Ammon's horn (tissue), 1 donor: ENCODE results near the gene PRDM9.
A peak's percentile ranks its signal among the peaks of the same experiment; 100 is the strongest.
"Not testable (repeated sequence)": the region's sequence is repeated elsewhere in the genome, so short reads cannot be mapped to it uniquely, and the experiment has no call there.

Experiments
- DNase-seq: peaks from one replicate; pipeline ENCODE4 v3.0.0-alpha.2; 2016; ENCODE audit warnings: low spot score

The PRDM9 gene

DNA sequence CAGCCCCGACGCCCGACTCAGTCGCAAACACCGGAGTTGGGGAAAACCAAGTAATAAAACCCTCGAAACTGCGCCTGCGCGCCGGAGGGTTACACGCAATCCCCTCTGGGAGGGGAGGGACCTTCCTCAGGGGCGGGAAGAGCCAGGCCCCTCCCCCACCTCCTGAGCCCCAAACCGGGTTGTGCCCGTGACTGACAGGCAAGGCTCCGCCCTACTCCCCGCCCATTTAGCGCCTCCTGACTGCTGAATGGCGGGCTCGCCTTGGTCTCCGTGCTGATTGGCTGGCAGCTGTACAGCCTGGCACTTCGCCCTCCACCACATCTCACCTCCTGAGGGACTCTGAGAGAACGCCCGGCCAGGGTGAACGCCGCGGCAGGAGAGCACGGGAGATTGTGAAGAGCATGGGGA is at the start of gene PRDM9:
TSS of gene PRDM9 (plus strand) at position 332 of the 408 bp plus-strand sequence. CDS start 1,425 bp downstream, outside the sequence.
- peak; percentile 11 for DNase-seq

DNA sequence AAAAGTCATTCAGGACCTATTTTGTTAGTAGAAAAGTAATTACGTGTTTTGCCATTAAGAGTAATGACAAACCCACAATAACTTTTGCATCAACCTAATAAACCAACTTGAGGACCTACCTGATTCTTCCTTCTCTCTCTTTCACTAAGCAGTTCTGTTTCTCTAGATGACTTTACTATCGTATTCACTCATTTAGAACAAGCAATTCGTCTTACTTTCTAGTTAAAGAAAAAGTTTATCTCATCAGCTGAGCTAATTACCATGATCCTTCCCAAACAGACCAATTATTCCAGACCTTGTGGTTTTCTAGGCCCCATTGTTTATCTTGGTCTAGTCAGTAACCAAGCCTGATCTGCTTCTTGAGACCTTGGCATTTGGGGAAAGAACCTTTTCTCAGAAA is 49.6 kb upstream of the PRDM9 start:
- no peak for DNase-seq

DNA sequence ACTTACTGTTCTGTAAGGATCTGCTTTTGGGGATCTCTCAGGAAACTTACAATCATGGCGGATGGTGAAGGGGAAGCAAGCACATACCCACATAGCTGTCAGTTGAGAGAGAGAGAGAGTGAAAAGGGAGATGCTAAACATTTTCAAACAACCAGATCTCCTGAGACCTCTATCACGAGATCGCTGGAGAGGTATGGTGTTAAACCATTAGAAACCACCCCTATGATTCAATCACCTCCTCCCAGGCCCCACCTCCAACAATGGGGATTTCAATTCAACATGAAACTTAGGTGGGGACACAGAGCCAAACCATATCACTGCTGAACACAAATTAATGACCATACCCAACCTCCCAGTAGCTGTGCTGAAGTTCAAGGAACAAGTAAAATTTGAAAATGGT is 48.2 kb upstream of the PRDM9 start:
- DNase-seq = no peak

DNA sequence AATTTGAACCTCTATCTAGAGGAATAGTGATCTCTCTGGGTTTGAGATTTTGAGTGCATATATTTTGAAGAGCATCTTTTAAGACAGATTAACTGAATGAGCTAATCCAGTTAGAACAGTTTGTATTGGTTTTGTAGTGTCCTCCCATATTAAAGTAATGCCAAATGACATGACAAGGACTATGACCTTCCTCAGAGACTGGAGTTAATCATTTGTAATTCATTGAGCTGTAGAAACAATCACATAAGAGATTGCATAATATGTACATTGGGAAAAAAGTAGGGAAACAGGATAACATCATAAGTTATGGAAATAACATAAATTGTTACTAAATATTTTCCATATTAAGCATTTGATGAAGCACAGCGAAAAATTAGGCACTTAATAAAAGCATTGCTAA is 45.8 kb upstream of the PRDM9 start:
- DNase-seq = no peak

DNA sequence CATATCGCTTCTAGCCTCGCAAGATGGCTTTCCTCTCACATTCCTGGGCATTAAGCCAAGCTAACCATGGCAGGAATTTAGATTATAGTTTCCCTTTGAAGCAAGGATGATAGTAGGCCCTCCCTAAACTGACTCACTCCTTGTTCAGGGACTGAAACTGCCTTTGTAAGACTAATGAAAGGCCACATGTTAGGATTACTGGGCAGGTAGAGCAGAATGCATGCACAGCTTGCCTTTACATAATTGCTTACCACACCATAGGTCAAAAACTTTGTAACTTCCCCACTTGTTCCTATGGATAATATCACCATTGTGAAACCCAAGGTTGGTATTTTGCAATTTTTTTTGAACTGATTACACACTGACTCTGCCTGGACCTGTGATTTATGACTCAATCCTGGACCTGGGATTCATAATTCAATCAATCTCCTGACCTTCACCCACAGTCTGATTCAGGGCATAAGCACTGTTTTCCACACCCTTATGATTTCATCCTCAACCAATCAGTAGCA is 41.0 kb upstream of the PRDM9 start:
- no peak for DNase-seq

DNA sequence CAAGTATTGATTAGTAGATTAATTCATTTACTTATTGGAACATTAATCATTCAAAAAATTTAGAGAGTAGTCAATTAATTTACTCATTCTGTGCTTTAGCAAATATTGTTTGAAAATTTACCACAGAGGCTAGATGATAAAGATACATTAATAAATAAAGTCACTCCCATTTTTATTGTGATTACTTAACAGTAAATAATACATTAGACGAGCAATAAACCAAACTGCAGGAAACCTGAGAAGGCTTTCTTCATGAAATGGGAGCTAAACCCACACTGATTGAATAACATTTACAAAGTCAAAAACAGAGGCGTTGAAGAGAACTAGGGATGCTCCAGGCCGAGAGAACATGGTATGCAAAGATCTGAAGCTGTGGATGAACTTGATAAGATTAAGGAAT is 38.8 kb upstream of the PRDM9 start:
- no peak for DNase-seq

DNA sequence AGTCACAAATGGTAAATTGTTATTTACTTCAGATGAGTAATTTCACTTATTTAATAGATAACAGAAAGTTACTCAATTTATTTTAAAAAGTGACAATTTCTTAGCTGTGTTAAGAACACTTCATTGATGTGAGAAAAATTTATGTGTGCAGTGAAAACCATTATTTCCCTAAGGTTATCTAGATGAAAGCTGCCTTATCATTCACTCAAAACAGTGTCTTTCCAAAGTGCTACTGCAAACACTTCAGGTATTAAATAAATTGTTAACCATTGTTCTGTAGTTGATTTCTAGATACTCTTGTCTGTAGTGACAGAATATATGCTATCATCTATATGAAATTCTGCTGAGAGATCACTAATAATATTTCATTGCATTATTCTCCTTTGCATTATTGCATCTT is 33.5 kb upstream of the PRDM9 start:
- DNase-seq = no peak

DNA sequence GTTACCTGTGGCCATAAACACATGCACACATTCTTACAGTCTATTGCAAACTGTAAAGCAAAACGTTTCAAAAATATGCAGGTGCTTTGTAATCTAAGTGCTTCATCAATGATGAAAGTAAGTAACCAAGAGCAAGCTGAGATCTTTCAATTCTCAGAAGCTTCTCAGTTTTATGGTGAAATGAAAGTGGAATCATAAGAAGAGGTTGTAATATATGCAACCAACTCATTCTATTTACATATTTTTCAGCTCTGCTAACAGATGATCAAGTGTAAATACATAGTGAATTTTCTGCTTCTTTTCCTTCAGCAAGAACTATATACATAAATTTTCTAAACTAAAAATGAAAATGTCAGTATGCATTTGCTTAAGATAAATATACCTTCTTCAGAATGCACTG is 33.1 kb upstream of the PRDM9 start:
- no peak for DNase-seq

DNA sequence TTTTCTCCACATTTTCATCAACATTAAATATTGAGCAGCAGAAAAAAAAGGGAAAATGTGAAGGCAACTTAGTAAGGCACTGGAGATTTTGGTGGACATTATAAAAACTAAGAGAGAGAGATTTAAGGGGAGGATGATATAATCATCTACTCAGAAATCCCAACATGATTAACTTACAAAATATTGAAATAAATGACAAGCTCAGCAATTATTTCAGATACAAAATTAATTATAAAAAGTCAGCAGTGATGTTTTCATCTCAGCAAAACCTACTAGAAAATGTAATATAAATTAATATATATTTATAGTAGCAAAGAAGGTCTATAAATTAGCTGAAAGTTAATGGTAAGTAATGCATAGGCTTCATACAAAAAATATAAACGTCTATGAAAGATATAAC is 30.8 kb upstream of the PRDM9 start:
- no peak for DNase-seq

DNA sequence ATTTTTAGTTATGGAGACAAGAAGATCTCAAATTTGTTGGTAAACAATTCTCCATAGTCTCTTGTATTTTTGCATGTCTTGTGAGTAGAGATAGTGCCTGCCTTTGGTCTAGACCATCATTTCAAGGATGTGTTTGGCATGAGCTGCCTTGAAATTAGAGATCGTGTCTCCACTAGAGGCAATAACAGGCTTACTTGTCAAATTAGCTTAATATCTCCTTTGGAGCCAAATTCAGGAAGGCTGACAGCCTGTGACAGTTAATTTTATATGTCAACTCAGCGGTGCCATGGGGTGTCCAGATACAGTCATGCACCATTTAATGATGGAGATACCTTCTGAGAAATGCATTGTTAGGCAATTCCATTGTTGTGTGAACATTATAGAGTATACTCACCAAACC is 24.8 kb upstream of the PRDM9 start:
- DNase-seq = no peak

DNA sequence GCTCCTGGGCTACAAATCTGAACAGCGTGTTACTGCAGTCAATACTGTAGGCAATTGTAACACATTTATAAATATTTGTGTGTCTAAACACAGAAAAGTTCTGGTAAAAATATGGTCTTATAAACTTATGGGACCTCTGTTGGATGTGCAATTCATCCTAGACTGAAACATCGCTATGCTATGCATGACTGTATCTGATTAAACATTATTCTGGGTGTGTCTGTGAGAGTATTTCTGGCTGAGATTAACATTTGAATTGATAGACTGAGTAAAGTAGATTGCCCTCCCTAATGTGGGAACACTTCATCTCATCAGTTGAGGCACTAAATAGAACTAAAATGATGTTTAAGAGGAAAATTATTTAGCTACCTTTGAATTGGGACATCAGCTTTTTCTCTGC is 24.3 kb upstream of the PRDM9 start:
- DNase-seq = no peak

DNA sequence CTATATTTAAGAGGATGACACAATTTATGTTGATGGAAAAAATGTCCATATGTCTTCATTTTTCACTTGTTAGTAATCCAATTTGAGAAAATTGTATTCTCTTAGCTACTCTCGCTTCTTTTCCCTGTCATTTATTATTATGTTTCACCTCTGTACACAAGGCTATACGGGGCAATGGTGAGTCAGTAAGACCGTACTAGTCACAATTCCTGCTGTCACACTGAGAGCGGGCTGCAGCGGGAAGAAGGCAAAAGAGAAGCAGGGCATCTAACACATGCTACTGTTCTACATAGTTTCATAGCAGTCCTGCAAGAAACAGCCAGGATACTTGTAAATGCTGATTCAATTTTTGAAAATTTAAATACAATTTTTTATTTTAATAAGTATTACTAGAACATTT is 23.3 kb upstream of the PRDM9 start:
- DNase-seq = no peak

DNA sequence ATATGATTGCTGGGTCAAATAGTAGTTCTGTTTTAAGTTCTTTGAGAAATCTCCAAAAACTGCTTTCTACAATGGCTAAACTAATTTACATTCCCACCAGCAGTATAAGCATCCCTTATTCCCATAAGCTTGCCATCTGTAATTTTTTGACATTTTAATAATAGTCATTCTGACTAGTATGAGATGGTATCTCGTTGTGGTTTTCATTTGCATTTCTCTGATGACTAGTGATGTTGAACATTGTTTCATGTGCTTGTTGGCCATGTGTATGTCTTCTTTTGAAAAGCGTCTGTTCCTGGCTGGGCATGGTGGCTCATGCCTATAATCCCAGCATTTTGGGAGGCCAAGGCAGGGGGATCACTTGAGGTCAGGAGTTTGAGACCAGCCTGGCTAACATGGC is 21.2 kb upstream of the PRDM9 start:
- DNase-seq = not testable (repeated sequence)

DNA sequence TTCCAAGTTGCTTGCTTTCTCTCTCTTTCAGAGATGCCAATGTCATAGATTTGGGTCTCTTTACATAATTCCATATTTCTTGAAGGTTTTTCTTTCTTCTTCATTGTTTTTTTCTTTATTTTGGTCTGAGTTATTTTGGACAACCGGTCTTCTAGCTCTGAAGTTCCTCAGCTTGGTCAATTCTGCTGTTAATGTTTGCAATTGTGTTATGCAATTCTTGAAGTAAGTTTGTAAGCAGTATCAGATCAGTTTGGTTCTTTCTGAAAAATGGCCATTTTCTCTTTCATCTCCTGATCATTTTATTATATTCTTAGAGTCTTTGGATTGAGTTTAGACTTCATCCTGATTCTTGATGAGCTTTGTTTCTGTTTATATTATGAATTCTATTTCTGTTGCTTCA is 16.4 kb upstream of the PRDM9 start:
- DNase-seq = no peak

DNA sequence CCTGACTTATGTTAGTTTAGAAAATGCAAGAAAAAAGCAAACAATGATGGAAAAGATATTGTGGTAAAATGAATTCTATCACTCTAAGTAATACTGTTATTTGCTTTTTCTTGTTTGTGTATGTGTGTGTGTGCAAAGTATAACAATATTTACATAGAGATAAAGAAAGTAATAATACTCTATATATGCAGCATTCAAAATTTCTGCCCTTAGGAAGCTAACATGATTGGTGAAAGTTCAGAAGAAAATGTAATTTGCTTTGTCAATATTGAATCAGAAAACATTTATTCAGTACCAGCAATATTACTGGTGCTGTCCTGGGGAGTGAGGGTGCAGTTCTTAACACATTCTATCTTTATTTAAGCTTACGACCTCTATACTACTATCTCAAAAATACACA is 12.9 kb upstream of the PRDM9 start:
- DNase-seq = no peak

DNA sequence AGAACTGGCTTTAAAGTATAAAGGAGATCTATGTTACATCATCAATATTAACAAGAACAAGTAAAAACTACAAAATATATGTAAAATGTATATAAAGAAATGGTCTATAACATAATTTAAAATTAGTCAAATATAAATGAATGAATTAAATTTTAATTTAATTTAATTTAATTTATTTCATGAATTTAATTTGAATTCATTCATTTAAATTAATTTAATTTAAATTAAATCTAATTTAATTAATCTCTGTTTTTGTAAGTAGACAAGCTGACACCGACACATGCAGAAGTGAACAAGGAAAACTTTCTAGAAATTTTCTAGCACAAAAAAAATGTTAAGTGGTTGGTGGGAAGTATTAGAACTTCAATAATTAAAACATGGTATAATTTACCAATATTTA is 10.8 kb upstream of the PRDM9 start:
- no peak for DNase-seq

DNA sequence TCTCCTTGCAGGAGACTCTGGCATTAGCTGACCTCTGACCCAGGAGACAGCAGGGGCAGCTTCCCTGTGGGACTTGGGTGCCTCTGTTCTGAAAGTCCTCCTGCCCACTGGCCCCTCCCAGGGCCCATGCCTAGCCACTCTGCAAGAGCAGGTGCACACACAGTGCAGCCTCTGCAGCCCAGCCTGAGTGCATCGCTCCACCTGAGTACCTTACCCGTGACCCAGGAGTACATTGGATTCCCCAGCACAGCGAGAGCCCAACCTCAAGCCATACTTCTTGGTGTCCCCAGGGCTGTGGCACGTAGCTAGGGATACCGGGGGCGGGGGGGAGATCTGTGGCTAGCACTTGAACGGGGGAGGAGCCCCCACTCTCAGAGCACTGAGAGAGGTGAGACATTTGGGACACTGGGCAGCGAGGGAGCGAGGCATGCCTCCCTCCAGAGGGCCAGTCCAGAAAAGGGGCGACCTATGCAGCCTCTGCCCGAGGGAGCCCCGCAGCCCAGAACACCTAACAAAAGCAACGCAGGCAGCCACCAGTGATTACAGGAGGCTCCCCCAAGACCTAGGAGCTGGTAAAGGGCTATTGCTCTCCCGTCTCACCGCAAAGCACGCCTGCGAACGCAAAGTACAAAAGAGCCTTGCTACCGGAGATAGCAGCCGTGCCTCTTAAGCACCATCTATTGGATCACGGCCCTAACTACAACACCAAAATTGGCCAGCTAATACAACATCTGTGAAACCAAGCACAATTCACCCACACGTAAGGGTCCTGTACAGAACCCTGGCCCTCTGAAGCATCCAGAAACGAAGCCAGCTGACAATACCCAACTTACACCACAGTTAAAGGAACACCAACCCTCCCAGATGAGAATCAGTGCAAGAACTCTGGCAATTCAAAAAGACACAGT is 826 bp upstream of the PRDM9 start:
- peak; percentile 22 for DNase-seq

DNA sequence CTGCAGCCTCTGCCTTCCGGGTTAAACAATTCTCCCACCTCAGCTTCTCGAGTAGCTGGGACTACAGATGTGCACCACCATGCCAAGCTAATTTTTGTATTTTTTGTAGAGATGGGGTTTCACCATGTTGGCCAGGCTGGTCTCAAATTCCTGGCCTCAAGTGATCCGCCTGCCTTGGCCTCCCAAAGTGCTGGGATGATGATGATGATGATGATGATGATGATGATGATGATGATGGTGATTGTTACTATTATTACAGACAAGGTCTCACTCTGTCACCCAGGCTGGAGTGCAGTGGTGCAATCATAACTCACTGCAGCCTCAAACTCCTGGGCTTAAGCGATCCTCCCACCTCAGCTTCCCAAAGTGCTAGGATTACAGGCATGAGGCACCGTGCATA is 3.0 kb downstream of the PRDM9 start:
- DNase-seq = not testable (repeated sequence)

DNA sequence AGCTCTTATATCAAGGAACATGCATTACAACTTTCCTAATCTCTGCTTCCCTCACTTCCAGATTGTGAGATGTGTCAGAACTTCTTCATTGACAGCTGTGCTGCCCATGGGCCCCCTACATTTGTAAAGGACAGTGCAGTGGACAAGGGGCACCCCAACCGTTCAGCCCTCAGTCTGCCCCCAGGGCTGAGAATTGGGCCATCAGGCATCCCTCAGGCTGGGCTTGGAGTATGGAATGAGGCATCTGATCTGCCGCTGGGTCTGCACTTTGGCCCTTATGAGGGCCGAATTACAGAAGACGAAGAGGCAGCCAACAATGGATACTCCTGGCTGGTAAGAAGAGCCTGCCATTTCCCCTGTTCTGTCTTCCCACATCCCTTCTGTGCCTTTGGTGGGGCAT is 15.1 kb downstream of the PRDM9 start:
- no peak for DNase-seq

DNA sequence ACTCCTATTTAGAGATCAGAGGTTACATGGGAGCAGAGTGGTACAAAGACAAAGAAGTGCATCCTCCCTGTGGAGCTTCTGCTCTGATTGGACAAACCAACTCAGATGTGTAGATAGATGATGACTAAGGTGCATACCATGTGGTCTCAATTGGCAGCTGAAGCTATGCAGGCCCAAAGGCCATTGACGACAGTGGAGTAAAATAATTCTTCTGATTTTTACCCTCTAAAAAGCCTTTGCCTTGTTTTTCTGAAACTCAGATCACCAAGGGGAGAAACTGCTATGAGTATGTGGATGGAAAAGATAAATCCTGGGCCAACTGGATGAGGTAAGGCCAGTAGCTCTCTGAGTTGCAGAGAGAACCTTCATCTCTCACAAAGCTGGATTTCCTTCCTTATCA is 15.6 kb downstream of the PRDM9 start:
- no peak for DNase-seq

DNA sequence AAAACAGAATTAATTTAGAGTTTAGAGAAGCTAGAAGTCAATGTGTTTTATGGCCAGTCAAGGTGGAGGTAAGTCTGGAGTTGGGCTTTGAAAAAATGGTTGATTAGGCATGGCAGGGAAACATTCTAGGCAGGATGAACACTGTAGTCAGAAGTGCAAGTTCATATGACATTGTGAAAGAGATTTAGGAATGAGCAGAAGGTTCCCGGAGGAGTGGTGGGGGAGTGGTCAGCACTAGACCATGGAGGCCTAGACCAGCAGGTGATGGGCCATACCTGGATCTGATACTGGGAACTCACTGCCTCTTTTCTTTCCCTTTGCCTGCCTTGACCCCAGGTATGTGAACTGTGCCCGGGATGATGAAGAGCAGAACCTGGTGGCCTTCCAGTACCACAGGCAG is 16.6 kb downstream of the PRDM9 start:
- no peak for DNase-seq

DNA sequence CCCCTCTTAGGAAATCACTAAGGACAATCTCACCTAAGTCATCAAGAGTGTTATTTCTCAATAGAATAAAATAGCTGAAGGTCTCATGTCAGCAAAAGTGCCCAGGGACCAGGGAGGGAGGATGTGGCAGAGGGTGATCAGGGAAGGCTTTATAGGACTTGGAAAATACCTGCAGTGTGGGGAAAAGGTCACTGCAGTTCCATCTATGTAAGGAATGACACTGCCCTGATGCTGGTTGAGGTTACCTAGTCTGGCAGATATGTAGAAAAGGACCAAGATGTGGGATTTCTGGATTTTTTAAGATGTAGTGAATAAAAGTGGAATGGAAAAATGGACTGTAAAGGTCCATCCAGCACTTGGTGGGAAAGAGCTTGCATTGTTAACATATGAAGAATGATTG is 18.3 kb downstream of the PRDM9 start:
- DNase-seq = no peak

DNA sequence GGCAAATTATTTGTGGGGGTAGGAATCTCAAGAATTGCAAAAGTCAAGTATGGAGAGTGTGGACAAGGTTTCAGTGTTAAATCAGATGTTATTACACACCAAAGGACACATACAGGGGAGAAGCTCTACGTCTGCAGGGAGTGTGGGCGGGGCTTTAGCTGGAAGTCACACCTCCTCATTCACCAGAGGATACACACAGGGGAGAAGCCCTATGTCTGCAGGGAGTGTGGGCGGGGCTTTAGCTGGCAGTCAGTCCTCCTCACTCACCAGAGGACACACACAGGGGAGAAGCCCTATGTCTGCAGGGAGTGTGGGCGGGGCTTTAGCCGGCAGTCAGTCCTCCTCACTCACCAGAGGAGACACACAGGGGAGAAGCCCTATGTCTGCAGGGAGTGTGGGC is 19.2 kb downstream of the PRDM9 start:
- DNase-seq = not testable (repeated sequence)
